Measurements from ENCODE around the gene PHC3. TPM values are rescaled to one million over a fixed set of nuclear protein-coding genes. Genes with fewer than 3 reads are reported as not detected.

Gene PHC3
- total RNA-seq, 1 experiment from 2014 or later = 55.4 TPM

DNA sequence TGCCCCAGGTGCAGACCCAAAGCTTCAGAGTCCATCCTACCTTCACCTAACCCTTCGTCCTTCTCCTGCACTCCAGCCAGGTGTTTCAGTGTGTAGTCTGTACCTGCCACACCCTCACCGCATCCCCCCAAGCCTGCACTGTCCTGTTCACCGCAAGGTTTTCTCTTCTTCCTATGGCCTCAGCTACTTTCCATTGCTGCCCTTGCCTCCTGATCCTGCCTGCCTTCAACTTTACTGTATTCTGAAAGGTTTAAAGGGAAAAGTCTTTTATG lies 134.5 kb downstream of the PHC3 start:
- ChIA-PET POLR2A (ENCODE audit: low non-redundant PET) (interaction anchor here (0.6 kb wide), 1 partner anchor 20 kb away, joined by 12 read pairs; no protein-coding TSS in a partner anchor), CTCF (interaction anchor here (0.6 kb wide), 1 partner anchor 829 kb away, joined by 7 read pairs; no protein-coding TSS in a partner anchor)
- no peaks in the 10 kb centered on the region for H3K9me3 ChIP-seq (ENCODE audit: low read depth, low read length, poor library complexity, severe bottlenecking)
- no peak overlapping the region for H3K27ac ChIP-seq (ENCODE audit: low read depth, low read length, poor library complexity, severe bottlenecking)
- TF ChIP-seq EZH2 (IDR thresholded peaks at IDR 0.05; ENCODE audit: borderline replicate concordance, low read depth, low read length, poor library complexity, severe bottlenecking) = no peak
- TF ChIP-seq, protein P1, sequence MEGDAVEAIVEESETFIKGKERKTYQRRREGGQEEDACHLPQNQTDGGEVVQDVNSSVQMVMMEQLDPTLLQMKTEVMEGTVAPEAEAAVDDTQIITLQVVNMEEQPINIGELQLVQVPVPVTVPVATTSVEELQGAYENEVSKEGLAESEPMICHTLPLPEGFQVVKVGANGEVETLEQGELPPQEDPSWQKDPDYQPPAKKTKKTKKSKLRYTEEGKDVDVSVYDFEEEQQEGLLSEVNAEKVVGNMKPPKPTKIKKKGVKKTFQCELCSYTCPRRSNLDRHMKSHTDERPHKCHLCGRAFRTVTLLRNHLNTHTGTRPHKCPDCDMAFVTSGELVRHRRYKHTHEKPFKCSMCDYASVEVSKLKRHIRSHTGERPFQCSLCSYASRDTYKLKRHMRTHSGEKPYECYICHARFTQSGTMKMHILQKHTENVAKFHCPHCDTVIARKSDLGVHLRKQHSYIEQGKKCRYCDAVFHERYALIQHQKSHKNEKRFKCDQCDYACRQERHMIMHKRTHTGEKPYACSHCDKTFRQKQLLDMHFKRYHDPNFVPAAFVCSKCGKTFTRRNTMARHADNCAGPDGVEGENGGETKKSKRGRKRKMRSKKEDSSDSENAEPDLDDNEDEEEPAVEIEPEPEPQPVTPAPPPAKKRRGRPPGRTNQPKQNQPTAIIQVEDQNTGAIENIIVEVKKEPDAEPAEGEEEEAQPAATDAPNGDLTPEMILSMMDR (conservative IDR thresholded peaks at IDR 0.05; ENCODE audit: low read depth, low read length) = no peak
- H3K4me3 ChIP-seq (ENCODE audit: low read depth, low read length, poor library complexity, severe bottlenecking) = no peak overlapping the region
- DNase-seq (ENCODE audit: low spot score) = no peak
- no peaks in the 10 kb centered on the region for H3K36me3 ChIP-seq (ENCODE audit: insufficient read depth, low read length, poor library complexity, severe bottlenecking)
- no peaks in the 10 kb centered on the region for H3K4me1 ChIP-seq (ENCODE audit: insufficient read depth, low read length, poor library complexity, severe bottlenecking)
- intact Hi-C loops (cut with micrococcal nuclease; ENCODE audit: unreplicated experiment) = loop anchor here (10.0 kb wide), 1 partner anchor 182 kb away; the partner anchor contains the start of gene LRRC31
- no TSS peak for BruUV-seq (replicated peaks)
- H3K27me3 ChIP-seq (replicated peaks; ENCODE audit: insufficient read depth, low read depth, low read length, poor library complexity) = no peaks in the 10 kb centered on the region

DNA sequence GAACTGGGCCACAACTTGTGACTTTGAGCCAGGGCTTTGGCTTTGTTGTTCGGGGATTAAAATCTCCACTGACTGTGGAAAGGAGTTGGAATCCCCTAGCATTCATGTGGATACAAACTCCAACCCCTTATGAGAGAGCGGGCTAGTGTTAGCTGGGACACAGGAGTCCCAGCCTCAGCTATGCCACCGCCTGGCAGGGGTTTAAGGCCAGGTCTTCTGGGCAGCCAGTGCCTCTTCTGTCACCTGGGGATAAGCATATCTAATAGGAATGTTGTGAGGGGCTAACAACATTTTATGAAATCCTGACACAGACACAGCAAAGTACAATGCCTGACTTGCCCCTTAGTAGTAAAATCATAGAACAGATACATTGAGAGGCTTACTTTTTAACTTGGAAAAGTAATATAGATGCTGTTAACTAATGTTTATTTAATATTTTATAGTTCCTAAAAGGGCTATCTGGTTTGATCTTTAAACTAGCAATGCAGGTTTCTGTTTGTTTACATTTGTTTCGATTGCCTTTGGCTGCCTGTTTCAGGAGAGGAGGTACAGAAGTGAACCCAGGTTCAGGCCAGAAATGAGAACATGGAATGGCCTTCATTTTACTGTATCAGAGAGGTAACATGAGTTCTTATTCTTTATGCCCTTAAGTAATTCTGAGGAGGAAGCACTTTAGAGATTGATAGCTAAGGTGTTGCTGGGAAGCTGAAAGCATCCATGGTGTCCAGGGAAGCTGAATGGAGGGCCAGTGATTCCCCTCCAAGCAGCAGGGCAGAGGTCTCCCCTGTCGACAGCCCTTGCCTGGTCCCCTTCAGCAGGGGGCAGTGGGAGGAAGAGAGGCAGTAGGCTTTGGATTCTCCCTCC lies 135.0 kb downstream of the PHC3 start:
- no peak overlapping the region for H3K4me3 ChIP-seq (ENCODE audit: low read depth, low read length, poor library complexity, severe bottlenecking)
- BruUV-seq (replicated peaks) = no TSS peak
- no peaks in the 10 kb centered on the region for H3K4me1 ChIP-seq (ENCODE audit: insufficient read depth, low read length, poor library complexity, severe bottlenecking)
- no peak for TF ChIP-seq EZH2 (IDR thresholded peaks at IDR 0.05; ENCODE audit: borderline replicate concordance, low read depth, low read length, poor library complexity, severe bottlenecking)
- TF ChIP-seq, protein P1 (conservative IDR thresholded peaks at IDR 0.05; ENCODE audit: low read depth, low read length) = no peak
- ChIA-PET CTCF (no interaction called here), POLR2A (ENCODE audit: low non-redundant PET) (no interaction called here)
- H3K27me3 ChIP-seq (replicated peaks; ENCODE audit: insufficient read depth, low read depth, low read length, poor library complexity) = no peaks in the 10 kb centered on the region
- no peaks in the 10 kb centered on the region for H3K9me3 ChIP-seq (ENCODE audit: low read depth, low read length, poor library complexity, severe bottlenecking)
- no peak overlapping the region for H3K27ac ChIP-seq (ENCODE audit: low read depth, low read length, poor library complexity, severe bottlenecking)
- DNase-seq (ENCODE audit: low spot score) = no peak
- intact Hi-C loops (cut with micrococcal nuclease; ENCODE audit: unreplicated experiment) = loop anchor here (10.0 kb wide), 1 partner anchor 182 kb away; the partner anchor contains the start of gene LRRC31
- H3K36me3 ChIP-seq (ENCODE audit: insufficient read depth, low read length, poor library complexity, severe bottlenecking) = no peaks in the 10 kb centered on the region

DNA sequence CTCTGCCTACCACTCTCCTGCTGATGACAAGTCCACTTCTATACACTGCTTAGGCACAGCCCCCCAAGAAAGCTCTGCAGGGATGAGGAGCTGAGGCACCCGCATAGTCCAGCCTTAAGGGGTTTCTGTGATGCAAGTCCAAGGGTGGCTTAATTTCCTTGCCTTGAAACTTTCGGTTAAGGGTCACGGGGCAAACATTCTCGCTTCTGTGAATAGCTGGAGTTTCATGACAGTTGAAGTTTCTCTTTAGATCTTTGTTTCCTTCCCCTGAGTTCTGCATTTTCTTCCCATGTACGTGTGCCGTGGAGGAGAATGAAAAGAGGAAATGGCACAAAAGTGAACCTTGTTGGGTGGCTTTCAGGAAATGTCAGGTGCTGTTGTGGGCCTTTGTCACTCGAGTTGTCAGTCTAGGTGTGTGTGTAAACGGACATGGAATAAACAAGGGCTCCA lies 136.7 kb downstream of the PHC3 start:
- TF ChIP-seq EZH2 (IDR thresholded peaks at IDR 0.05; ENCODE audit: borderline replicate concordance, low read depth, low read length, poor library complexity, severe bottlenecking) = no peak
- TF ChIP-seq, protein P1 (conservative IDR thresholded peaks at IDR 0.05; ENCODE audit: low read depth, low read length) = no peak
- H3K9me3 ChIP-seq (ENCODE audit: low read depth, low read length, poor library complexity, severe bottlenecking) = no peaks in the 10 kb centered on the region
- no peaks in the 10 kb centered on the region for H3K4me1 ChIP-seq (ENCODE audit: insufficient read depth, low read length, poor library complexity, severe bottlenecking)
- no peak for DNase-seq (ENCODE audit: low spot score)
- ChIA-PET POLR2A (ENCODE audit: low non-redundant PET) (no interaction called here), CTCF (interaction anchor here (0.6 kb wide), 1 partner anchor 182 kb away, joined by 3 read pairs; no protein-coding TSS in a partner anchor)
- no peak overlapping the region for H3K4me3 ChIP-seq (ENCODE audit: low read depth, low read length, poor library complexity, severe bottlenecking)
- no peak overlapping the region for H3K27ac ChIP-seq (ENCODE audit: low read depth, low read length, poor library complexity, severe bottlenecking)
- no peaks in the 10 kb centered on the region for H3K36me3 ChIP-seq (ENCODE audit: insufficient read depth, low read length, poor library complexity, severe bottlenecking)
- BruUV-seq (replicated peaks) = no TSS peak
- intact Hi-C loops (cut with micrococcal nuclease; ENCODE audit: unreplicated experiment) = loop anchor here (10.0 kb wide), 1 partner anchor 180 kb away; the partner anchor contains the start of gene LRRC31
- H3K27me3 ChIP-seq (replicated peaks; ENCODE audit: insufficient read depth, low read depth, low read length, poor library complexity) = no peaks in the 10 kb centered on the region
